A673 (cell line): ENCODE results near the gene CELF4. TPM values are rescaled to one million over a fixed set of nuclear protein-coding genes. Genes with fewer than 3 reads are reported as not detected.

Source experiments
- BruUV-seq: library from RNA; stranded (reverse); fragments of 400-500 nt; replicated peaks from 2 replicates; lab custom pipeline; 2021; lab: Mats Ljungman, UMichigan
- CTCF ChIA-PET: fragments of 300-600 bp; sonication (Branson Sonifier 250); formaldehyde crosslinking; loops from one replicate; lab custom pipeline; 2022; ENCODE audit warnings: antibody characterized with exemption; lab: Charles Lee
- POLR2A ChIA-PET: fragments of 300-600 bp; sonication (Branson Sonifier 250); formaldehyde crosslinking; loops from one replicate; lab custom pipeline; 2022; ENCODE audit warnings: antibody characterized with exemption; ENCODE audit not compliant: low non-redundant PET; lab: Charles Lee
- DNase-seq: peaks from one replicate; pipeline ENCODE4 v3.0.0-alpha.2; 2015; ENCODE audit warnings: low spot score
- H3K27ac ChIP-seq: fragments of 200-600 bp; sonication (generic); 2 replicates; pipeline ENCODE4 v1.5.1; 2016; ENCODE audit warnings: mixed run types, low read depth, mild to moderate bottlenecking, mixed read lengths, antibody characterized with exemption, low read length; ENCODE audit not compliant: poor library complexity, severe bottlenecking
- H3K27me3 ChIP-seq: fragments of 200-600 bp; sonication (generic); replicated peaks from 2 replicates; pipeline ENCODE4 v1.6.1; 2017; ENCODE audit warnings: mixed run types, low read depth, mild to moderate bottlenecking, mixed read lengths, antibody characterized with exemption, low read length; ENCODE audit not compliant: insufficient read depth, poor library complexity
- H3K36me3 ChIP-seq: fragments of 200-600 bp; sonication (generic); 2 replicates; pipeline ENCODE4 v1.6.1; 2016; ENCODE audit warnings: mixed run types, mild to moderate bottlenecking, mixed read lengths, antibody characterized with exemption, low read length; ENCODE audit not compliant: insufficient read depth, poor library complexity, severe bottlenecking
- H3K4me1 ChIP-seq: fragments of 200-600 bp; sonication (generic); 2 replicates; pipeline ENCODE4 v1.6.1; 2017; ENCODE audit warnings: mixed run types, mild to moderate bottlenecking, mixed read lengths, antibody characterized with exemption, low read length; ENCODE audit not compliant: insufficient read depth, poor library complexity, severe bottlenecking
- H3K4me3 ChIP-seq: fragments of 200-600 bp; sonication (generic); 2 replicates; pipeline ENCODE4 v1.5.1; 2016; ENCODE audit warnings: low read depth, mixed run types, mild to moderate bottlenecking, mixed read lengths, low read length; ENCODE audit not compliant: poor library complexity, severe bottlenecking
- H3K9me3 ChIP-seq: fragments of 200-600 bp; sonication (generic); 2 replicates; pipeline ENCODE4 v1.6.1; 2016; ENCODE audit warnings: mixed run types, low read depth, mild to moderate bottlenecking, mixed read lengths, antibody characterized with exemption, low read length; ENCODE audit not compliant: poor library complexity, severe bottlenecking
- EZH2 ChIP-seq: fragments of 200-600 bp; sonication (generic); IDR thresholded peaks from 2 replicates; pipeline ENCODE4 v1.6.1; 2017; ENCODE audit warnings: borderline replicate concordance, low read depth, mild to moderate bottlenecking, mixed read lengths, antibody characterized with exemption, low read length; ENCODE audit not compliant: poor library complexity, severe bottlenecking
- intact Hi-C: fragments of 100-400 bp; cut with micrococcal nuclease; formaldehyde crosslinking; loops from one replicate; pipeline ENCODE4 v1.10.0; 2022; ENCODE audit not compliant: unreplicated experiment
- total RNA-seq: library from RNA; stranded (reverse); gene quantifications from 2 replicates; pipeline ENCODE4 v1.2.3, GENCODE V29; 2021
- TF ChIP-seq, protein P1 (sequence below): fragments of 300-800, 200-600 bp; sonication (generic); conservative IDR thresholded peaks from 2 replicates; pipeline ENCODE4 v1.5.1; 2017; ENCODE audit warnings: low read depth, mild to moderate bottlenecking, antibody characterized with exemption, low read length, moderate library complexity, mixed read lengths

Gene CELF4
- total RNA-seq, 1 experiment from 2014 or later: not detected

DNA sequence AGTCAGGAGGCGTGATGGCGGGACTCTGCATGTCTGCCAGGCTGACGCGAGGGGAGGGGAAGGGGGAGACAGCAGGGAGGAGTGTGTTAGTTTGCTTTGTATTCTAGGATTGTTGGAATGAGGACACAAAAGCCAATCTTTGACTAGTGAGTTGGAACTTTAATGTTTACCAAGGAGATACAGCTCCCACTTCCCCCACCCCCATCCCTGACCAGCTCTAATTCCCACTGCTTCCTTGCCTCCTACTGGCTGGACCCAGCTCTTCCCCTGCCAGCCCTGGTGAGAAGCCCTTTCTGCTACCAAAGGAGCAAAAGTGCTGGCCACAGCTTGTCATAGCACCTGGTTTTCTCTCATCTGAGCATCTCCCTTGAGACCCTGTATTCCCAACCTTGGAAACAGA lies 84.5 kb downstream of the CELF4 start:
- POLR2A ChIA-PET: no interaction called here
- no TSS peak for BruUV-seq
- CTCF ChIA-PET: no interaction called here

GRCh38 chr18:37476611-37477295 lies 88.8 kb downstream of the CELF4 start:
- ChIA-PET POLR2A (no interaction called here), CTCF (no interaction called here)
- no peak overlapping the region for H3K27ac ChIP-seq
- no TSS peak for BruUV-seq
- H3K4me3 ChIP-seq: no peak overlapping the region
- no peaks in the 10 kb centered on the region for H3K4me1 ChIP-seq
- no peaks in the 10 kb centered on the region for H3K36me3 ChIP-seq
- peaks cover 80% of the 10 kb centered on the region for H3K27me3 ChIP-seq
- H3K9me3 ChIP-seq: no peaks in the 10 kb centered on the region
- TF ChIP-seq, protein P1, sequence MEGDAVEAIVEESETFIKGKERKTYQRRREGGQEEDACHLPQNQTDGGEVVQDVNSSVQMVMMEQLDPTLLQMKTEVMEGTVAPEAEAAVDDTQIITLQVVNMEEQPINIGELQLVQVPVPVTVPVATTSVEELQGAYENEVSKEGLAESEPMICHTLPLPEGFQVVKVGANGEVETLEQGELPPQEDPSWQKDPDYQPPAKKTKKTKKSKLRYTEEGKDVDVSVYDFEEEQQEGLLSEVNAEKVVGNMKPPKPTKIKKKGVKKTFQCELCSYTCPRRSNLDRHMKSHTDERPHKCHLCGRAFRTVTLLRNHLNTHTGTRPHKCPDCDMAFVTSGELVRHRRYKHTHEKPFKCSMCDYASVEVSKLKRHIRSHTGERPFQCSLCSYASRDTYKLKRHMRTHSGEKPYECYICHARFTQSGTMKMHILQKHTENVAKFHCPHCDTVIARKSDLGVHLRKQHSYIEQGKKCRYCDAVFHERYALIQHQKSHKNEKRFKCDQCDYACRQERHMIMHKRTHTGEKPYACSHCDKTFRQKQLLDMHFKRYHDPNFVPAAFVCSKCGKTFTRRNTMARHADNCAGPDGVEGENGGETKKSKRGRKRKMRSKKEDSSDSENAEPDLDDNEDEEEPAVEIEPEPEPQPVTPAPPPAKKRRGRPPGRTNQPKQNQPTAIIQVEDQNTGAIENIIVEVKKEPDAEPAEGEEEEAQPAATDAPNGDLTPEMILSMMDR: no peak
- TF ChIP-seq EZH2: no peak
- intact Hi-C loops: loop anchor here (1.0 to 2.0 kb wide), 3 partner anchors 133 to 534 kb away; no protein-coding TSS in a partner anchor
- DNase-seq: no peak

More for the DNA sequence above, 84.5 kb downstream of the CELF4 start:
- intact Hi-C loops: no loop called here
- Histone ChIP-seq H3K27ac (no peak overlapping the region), H3K36me3 (no peaks in the 10 kb centered on the region), H3K4me3 (no peak overlapping the region), H3K27me3 (peaks cover 88% of the 10 kb centered on the region), H3K4me1 (no peaks in the 10 kb centered on the region), H3K9me3 (no peaks in the 10 kb centered on the region)
- no peak for TF ChIP-seq EZH2
- TF ChIP-seq, protein P1: no peak
- no peak for DNase-seq

- Histone ChIP-seq H3K36me3 (no peaks in the 10 kb centered on the region), H3K9me3 (no peaks in the 10 kb centered on the region), H3K27me3 (peaks cover 80% of the 10 kb centered on the region), H3K4me1 (no peaks in the 10 kb centered on the region), H3K27ac (no peak overlapping the region), H3K4me3 (no peak overlapping the region)
- TF ChIP-seq EZH2: no peak
- TF ChIP-seq, protein P1: peak; percentile 74
- intact Hi-C loops: loop anchor here (1.0 to 2.0 kb wide), 3 partner anchors 133 to 533 kb away; no protein-coding TSS in a partner anchor
- ChIA-PET CTCF (no interaction called here), POLR2A (no interaction called here)
- DNase-seq: peak; percentile 62
- BruUV-seq: no TSS peak
These were observed 89.4 kb downstream of the CELF4 start for GRCh38 chr18:37476182-37476581.
